ENCODE data around the gene PTPRN2. TPM values are rescaled to one million over a fixed set of nuclear protein-coding genes. Genes with fewer than 3 reads are reported as not detected.
A peak's percentile ranks its signal among the peaks of the same experiment; 100 is the strongest.

The PTPRN2 gene
- total and polyA plus RNA-seq, 4 donors = 18.1 to 69.9 (median 50.4) TPM

GRCh38 chr7:157711353-157711888 is 876.2 kb downstream of the PTPRN2 start:
- H3K27ac ChIP-seq (ENCODE audit: low read depth, low read length) = no peak overlapping the region
- H3K27me3 ChIP-seq (ENCODE audit: control insufficient read depth, insufficient read depth, low read length) = no peaks in the 10 kb centered on the region
- DNase-seq (ENCODE audit: low read depth in 4 of 6, low spot score in 6 of 6) = no peak
- no peaks in the 10 kb centered on the region for H3K9me3 ChIP-seq (ENCODE audit: control insufficient read depth, insufficient read depth, low read length)
- 83% methylated on average over 15 of the region's 27 CpGs for WGBS (ENCODE audit: insufficient coverage)
- H3K4me1 ChIP-seq (ENCODE audit: control insufficient read depth, insufficient read depth, low read length) = peaks cover 10% of the 10 kb centered on the region
- H3K4me3 ChIP-seq (ENCODE audit: low read depth, low read length) = no peak overlapping the region
- no peaks in the 10 kb centered on the region for H3K36me3 ChIP-seq (ENCODE audit: control insufficient read depth, insufficient read depth, low read length)

- DNase-seq (ENCODE audit: low read depth in 4 of 6, low spot score in 6 of 6) = no peak
- H3K4me3 ChIP-seq (ENCODE audit: low read depth, low read length) = no peak overlapping the region
- H3K9me3 ChIP-seq (ENCODE audit: control insufficient read depth, insufficient read depth, low read length) = no peaks in the 10 kb centered on the region
- WGBS (ENCODE audit: insufficient coverage) = 96% methylated on average over 9 of the region's 14 CpGs
- H3K27me3 ChIP-seq (ENCODE audit: control insufficient read depth, insufficient read depth, low read length) = no peaks in the 10 kb centered on the region
- H3K27ac ChIP-seq (ENCODE audit: low read depth, low read length) = no peak overlapping the region
- no peaks in the 10 kb centered on the region for H3K36me3 ChIP-seq (ENCODE audit: control insufficient read depth, insufficient read depth, low read length)
- H3K4me1 ChIP-seq (ENCODE audit: control insufficient read depth, insufficient read depth, low read length) = peaks cover 10% of the 10 kb centered on the region
These were observed 877.2 kb downstream of the PTPRN2 start for GRCh38 chr7:157710396-157710795.

- no peaks in the 10 kb centered on the region for H3K36me3 ChIP-seq (ENCODE audit: control insufficient read depth, insufficient read depth, low read length)
- H3K4me3 ChIP-seq (ENCODE audit: low read depth, low read length) = no peak overlapping the region
- 89% methylated on average over 22 of the region's 26 CpGs for WGBS (ENCODE audit: insufficient coverage)
- H3K9me3 ChIP-seq (ENCODE audit: control insufficient read depth, insufficient read depth, low read length) = no peaks in the 10 kb centered on the region
- peaks cover 10% of the 10 kb centered on the region for H3K4me1 ChIP-seq (ENCODE audit: control insufficient read depth, insufficient read depth, low read length)
- DNase-seq (ENCODE audit: low read depth in 4 of 6, low spot score in 6 of 6) = no peak
- no peaks in the 10 kb centered on the region for H3K27me3 ChIP-seq (ENCODE audit: control insufficient read depth, insufficient read depth, low read length)
- no peak overlapping the region for H3K27ac ChIP-seq (ENCODE audit: low read depth, low read length)
These were observed 877.9 kb downstream of the PTPRN2 start for GRCh38 chr7:157709531-157710251.

GRCh38 chr7:157708919-157709295 is 878.7 kb downstream of the PTPRN2 start:
- Histone ChIP-seq H3K4me3 (ENCODE audit: low read depth, low read length) (no peak overlapping the region), H3K9me3 (ENCODE audit: control insufficient read depth, insufficient read depth, low read length) (no peaks in the 10 kb centered on the region), H3K27ac (ENCODE audit: low read depth, low read length) (no peak overlapping the region), H3K36me3 (ENCODE audit: control insufficient read depth, insufficient read depth, low read length) (no peaks in the 10 kb centered on the region), H3K4me1 (ENCODE audit: control insufficient read depth, insufficient read depth, low read length) (peaks cover 10% of the 10 kb centered on the region), H3K27me3 (ENCODE audit: control insufficient read depth, insufficient read depth, low read length) (no peaks in the 10 kb centered on the region)
- 78% methylated on average over 6 of the region's 9 CpGs for WGBS (ENCODE audit: insufficient coverage)
- DNase-seq (ENCODE audit: low read depth in 4 of 6, low spot score in 6 of 6) = no peak

GRCh38 chr7:157707983-157708918 is 879.4 kb downstream of the PTPRN2 start:
- Histone ChIP-seq H3K9me3 (ENCODE audit: control insufficient read depth, insufficient read depth, low read length) (no peaks in the 10 kb centered on the region), H3K4me1 (ENCODE audit: control insufficient read depth, insufficient read depth, low read length) (peaks cover 10% of the 10 kb centered on the region), H3K27ac (ENCODE audit: low read depth, low read length) (no peak overlapping the region), H3K27me3 (ENCODE audit: control insufficient read depth, insufficient read depth, low read length) (no peaks in the 10 kb centered on the region), H3K36me3 (ENCODE audit: control insufficient read depth, insufficient read depth, low read length) (no peaks in the 10 kb centered on the region), H3K4me3 (ENCODE audit: low read depth, low read length) (no peak overlapping the region)
- DNase-seq (ENCODE audit: low read depth in 4 of 6, low spot score in 6 of 6) = peak in 1 of 6 donors; percentile 70
- 65% methylated on average over 23 of the region's 23 CpGs for WGBS (ENCODE audit: insufficient coverage)

- H3K27me3 ChIP-seq (ENCODE audit: control insufficient read depth, insufficient read depth, low read length) = no peaks in the 10 kb centered on the region
- no peak for DNase-seq (ENCODE audit: low read depth in 4 of 6, low spot score in 6 of 6)
These were observed 883.3 kb downstream of the PTPRN2 start for GRCh38 chr7:157704365-157704764.

GRCh38 chr7:157703534-157704195 is 884.0 kb downstream of the PTPRN2 start:
- 82% methylated on average over 15 of the region's 21 CpGs for WGBS (ENCODE audit: insufficient coverage)
- Histone ChIP-seq H3K27me3 (ENCODE audit: control insufficient read depth, insufficient read depth, low read length) (no peaks in the 10 kb centered on the region), H3K36me3 (ENCODE audit: control insufficient read depth, insufficient read depth, low read length) (peaks cover 4% of the 10 kb centered on the region), H3K4me3 (ENCODE audit: low read depth, low read length) (no peak overlapping the region), H3K27ac (ENCODE audit: low read depth, low read length) (no peak overlapping the region), H3K4me1 (ENCODE audit: control insufficient read depth, insufficient read depth, low read length) (peaks cover 10% of the 10 kb centered on the region), H3K9me3 (ENCODE audit: control insufficient read depth, insufficient read depth, low read length) (no peaks in the 10 kb centered on the region)
- DNase-seq (ENCODE audit: low read depth in 4 of 6, low spot score in 6 of 6) = no peak

More at GRCh38 chr7:157704365-157704764, 883.3 kb downstream of the PTPRN2 start:
- Histone ChIP-seq H3K36me3 (ENCODE audit: control insufficient read depth, insufficient read depth, low read length) (peaks cover 4% of the 10 kb centered on the region), H3K9me3 (ENCODE audit: control insufficient read depth, insufficient read depth, low read length) (no peaks in the 10 kb centered on the region), H3K4me3 (ENCODE audit: low read depth, low read length) (no peak overlapping the region), H3K27ac (ENCODE audit: low read depth, low read length) (no peak overlapping the region), H3K4me1 (ENCODE audit: control insufficient read depth, insufficient read depth, low read length) (peaks cover 10% of the 10 kb centered on the region)
- 76% methylated on average over 5 of the region's 9 CpGs for WGBS (ENCODE audit: insufficient coverage)

- DNase-seq (ENCODE audit: low read depth in 4 of 6, low spot score in 6 of 6) = no peak
- H3K27ac ChIP-seq (ENCODE audit: low read depth, low read length) = no peak overlapping the region
- H3K9me3 ChIP-seq (ENCODE audit: control insufficient read depth, insufficient read depth, low read length) = no peaks in the 10 kb centered on the region
- peaks cover 6% of the 10 kb centered on the region for H3K4me1 ChIP-seq (ENCODE audit: control insufficient read depth, insufficient read depth, low read length)
- WGBS (ENCODE audit: insufficient coverage) = 87% methylated on average over 14 of the region's 14 CpGs
- no peaks in the 10 kb centered on the region for H3K27me3 ChIP-seq (ENCODE audit: control insufficient read depth, insufficient read depth, low read length)
- H3K36me3 ChIP-seq (ENCODE audit: control insufficient read depth, insufficient read depth, low read length) = peaks cover 4% of the 10 kb centered on the region
- H3K4me3 ChIP-seq (ENCODE audit: low read depth, low read length) = no peak overlapping the region
These were observed 884.5 kb downstream of the PTPRN2 start for GRCh38 chr7:157703131-157703530.

- H3K27me3 ChIP-seq (ENCODE audit: control insufficient read depth, insufficient read depth, low read length) = no peaks in the 10 kb centered on the region
These were observed 885.2 kb downstream of the PTPRN2 start for GRCh38 chr7:157702311-157703023.

More at GRCh38 chr7:157702311-157703023, 885.2 kb downstream of the PTPRN2 start:
- Histone ChIP-seq H3K27ac (ENCODE audit: low read depth, low read length) (no peak overlapping the region), H3K4me3 (ENCODE audit: low read depth, low read length) (no peak overlapping the region), H3K4me1 (ENCODE audit: control insufficient read depth, insufficient read depth, low read length) (no peaks in the 10 kb centered on the region), H3K9me3 (ENCODE audit: control insufficient read depth, insufficient read depth, low read length) (no peaks in the 10 kb centered on the region), H3K36me3 (ENCODE audit: control insufficient read depth, insufficient read depth, low read length) (peaks cover 4% of the 10 kb centered on the region)
- WGBS (ENCODE audit: insufficient coverage) = 77% methylated on average over 19 of the region's 21 CpGs
- DNase-seq (ENCODE audit: low read depth in 4 of 6, low spot score in 6 of 6) = peak in 1 of 6 donors; percentile 21
